Measurements from ENCODE around the gene DARS2. TPM values are rescaled to one million over a fixed set of nuclear protein-coding genes. Genes with fewer than 3 reads are reported as not detected.
A peak's percentile ranks its signal among the peaks of the same experiment; 100 is the strongest.

DARS2 gene, protein sequence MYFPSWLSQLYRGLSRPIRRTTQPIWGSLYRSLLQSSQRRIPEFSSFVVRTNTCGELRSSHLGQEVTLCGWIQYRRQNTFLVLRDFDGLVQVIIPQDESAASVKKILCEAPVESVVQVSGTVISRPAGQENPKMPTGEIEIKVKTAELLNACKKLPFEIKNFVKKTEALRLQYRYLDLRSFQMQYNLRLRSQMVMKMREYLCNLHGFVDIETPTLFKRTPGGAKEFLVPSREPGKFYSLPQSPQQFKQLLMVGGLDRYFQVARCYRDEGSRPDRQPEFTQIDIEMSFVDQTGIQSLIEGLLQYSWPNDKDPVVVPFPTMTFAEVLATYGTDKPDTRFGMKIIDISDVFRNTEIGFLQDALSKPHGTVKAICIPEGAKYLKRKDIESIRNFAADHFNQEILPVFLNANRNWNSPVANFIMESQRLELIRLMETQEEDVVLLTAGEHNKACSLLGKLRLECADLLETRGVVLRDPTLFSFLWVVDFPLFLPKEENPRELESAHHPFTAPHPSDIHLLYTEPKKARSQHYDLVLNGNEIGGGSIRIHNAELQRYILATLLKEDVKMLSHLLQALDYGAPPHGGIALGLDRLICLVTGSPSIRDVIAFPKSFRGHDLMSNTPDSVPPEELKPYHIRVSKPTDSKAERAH
- total RNA-seq (ENCODE audit: low replicate concordance) = 23.6 and 28.2 TPM in 2 replicates
- long read RNA-seq, transcript DARS2-201 (17 exons, 3,441 nt) = major isoform, 69 of 90 reads
- long read RNA-seq, partial matches to known transcripts = 5 of 90 reads
- long read RNA-seq, other reads (novel, unspliced or antisense) = 8 of 90 reads

- peaks cover 7% of the 10 kb centered on the region for H3K36me3 Mint-ChIP-seq
- no peaks in the 10 kb centered on the region for H3K27me3 Mint-ChIP-seq
- TF ChIP-seq, protein P1, sequence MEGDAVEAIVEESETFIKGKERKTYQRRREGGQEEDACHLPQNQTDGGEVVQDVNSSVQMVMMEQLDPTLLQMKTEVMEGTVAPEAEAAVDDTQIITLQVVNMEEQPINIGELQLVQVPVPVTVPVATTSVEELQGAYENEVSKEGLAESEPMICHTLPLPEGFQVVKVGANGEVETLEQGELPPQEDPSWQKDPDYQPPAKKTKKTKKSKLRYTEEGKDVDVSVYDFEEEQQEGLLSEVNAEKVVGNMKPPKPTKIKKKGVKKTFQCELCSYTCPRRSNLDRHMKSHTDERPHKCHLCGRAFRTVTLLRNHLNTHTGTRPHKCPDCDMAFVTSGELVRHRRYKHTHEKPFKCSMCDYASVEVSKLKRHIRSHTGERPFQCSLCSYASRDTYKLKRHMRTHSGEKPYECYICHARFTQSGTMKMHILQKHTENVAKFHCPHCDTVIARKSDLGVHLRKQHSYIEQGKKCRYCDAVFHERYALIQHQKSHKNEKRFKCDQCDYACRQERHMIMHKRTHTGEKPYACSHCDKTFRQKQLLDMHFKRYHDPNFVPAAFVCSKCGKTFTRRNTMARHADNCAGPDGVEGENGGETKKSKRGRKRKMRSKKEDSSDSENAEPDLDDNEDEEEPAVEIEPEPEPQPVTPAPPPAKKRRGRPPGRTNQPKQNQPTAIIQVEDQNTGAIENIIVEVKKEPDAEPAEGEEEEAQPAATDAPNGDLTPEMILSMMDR (conservative IDR thresholded peaks at IDR 0.05) = no peak
- peak within 1 kb of the TSS; percentile 99 for H3K27ac Mint-ChIP-seq
- peaks cover 24% of the 10 kb centered on the region for H3K4me1 Mint-ChIP-seq (ENCODE audit: unreplicated experiment)
- peak within 1 kb of the TSS; percentile 96 for H3K4me3 Mint-ChIP-seq
- no peaks in the 10 kb centered on the region for H3K9me3 Mint-ChIP-seq
- DNase-seq (ENCODE audit: extremely low spot score, unreplicated experiment) = peak; percentile 90
Observed at GRCh38 chr1:173824315-173825081, at the start of gene DARS2, which contains the start of gene CENPL. DARS2 (plus strand) TSS chr1:173824673; CDS start chr1:173825230, 557 bp downstream. CENPL (minus strand) TSS chr1:173824883; CDS start chr1:173811299, 13,584 bp downstream.

DNA sequence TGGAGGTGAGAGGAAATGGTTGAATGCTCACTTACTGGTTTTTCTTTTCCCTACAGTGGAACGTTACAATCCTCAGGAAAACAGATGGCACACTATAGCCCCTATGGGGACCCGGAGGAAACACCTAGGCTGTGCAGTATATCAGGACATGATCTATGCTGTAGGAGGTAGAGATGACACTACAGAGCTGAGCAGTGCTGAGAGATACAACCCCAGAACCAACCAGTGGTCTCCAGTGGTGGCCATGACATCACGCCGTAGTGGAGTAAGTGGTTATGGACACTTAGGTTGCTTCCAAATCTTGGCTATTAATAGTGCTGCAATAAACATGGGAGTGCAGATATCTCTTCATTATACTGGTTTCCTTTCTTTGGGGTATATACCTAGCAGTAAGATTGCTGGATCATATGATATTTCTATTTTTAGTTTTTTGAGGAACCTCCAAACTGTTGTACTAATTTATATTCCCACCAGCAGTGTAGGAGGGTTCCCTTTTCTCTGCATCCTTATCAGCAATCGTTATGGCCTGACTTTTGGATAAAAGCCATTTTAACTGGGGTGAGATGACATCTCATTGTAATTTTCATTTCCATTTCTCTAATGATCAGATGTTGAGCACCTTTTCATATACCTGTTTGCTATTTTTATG lies 48.8 kb upstream of the DARS2 start:
- no peaks in the 10 kb centered on the region for H3K4me1 Mint-ChIP-seq (ENCODE audit: unreplicated experiment)
- H3K9me3 Mint-ChIP-seq = no peaks in the 10 kb centered on the region
- TF ChIP-seq, protein P1 (conservative IDR thresholded peaks at IDR 0.05) = no peak
- H3K27ac Mint-ChIP-seq = no peak overlapping the region
- DNase-seq (ENCODE audit: extremely low spot score, unreplicated experiment) = no peak
- peaks cover 52% of the 10 kb centered on the region for H3K36me3 Mint-ChIP-seq
- no peaks in the 10 kb centered on the region for H3K27me3 Mint-ChIP-seq
- H3K4me3 Mint-ChIP-seq = no peak overlapping the region

DNA sequence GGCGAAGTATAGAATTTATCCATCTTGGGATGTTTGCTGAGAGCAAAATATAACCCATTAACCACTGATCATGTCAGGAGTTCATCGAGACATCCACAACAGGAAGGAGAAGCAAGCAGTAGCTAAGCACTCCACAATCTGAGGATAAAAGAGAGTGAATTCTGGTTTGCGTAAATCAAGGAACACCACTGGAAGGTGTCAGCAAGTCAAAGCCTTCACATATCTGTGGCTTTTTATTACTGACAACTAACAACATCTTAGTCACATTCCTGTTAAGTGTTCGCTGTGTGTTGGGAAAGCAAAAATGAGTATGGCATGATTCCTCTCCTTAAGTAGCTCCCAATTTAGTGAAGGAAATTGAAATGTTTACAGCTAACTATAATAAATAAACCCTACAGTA lies 44.5 kb upstream of the DARS2 start:
- Mint-ChIP-seq H3K4me3 (no peak overlapping the region), H3K4me1 (ENCODE audit: unreplicated experiment) (no peaks in the 10 kb centered on the region), H3K9me3 (no peaks in the 10 kb centered on the region), H3K27me3 (no peaks in the 10 kb centered on the region), H3K36me3 (peaks cover 43% of the 10 kb centered on the region), H3K27ac (no peak overlapping the region)
- DNase-seq (ENCODE audit: extremely low spot score, unreplicated experiment) = no peak
- TF ChIP-seq, protein P1 (conservative IDR thresholded peaks at IDR 0.05) = no peak

DNA sequence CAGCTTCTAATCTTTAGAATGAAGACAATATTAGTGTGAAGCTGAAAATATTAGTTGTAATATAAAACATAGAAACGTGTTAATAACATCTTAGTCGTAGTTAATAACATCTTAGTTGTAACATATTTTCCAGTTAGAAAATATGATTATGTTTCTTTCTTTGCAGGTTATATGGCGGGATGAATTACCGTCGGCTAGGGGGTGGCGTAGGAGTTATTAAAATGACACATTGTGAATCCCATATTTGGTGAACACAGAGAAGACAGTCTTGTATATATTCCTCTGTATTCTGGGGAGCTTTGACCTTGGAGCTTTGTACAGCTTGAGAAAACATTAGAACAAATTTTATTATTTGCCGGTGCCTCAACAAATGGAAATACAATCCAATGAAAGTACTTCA lies 39.5 kb upstream of the DARS2 start:
- Mint-ChIP-seq H3K27ac (no peak overlapping the region), H3K4me1 (ENCODE audit: unreplicated experiment) (no peaks in the 10 kb centered on the region), H3K9me3 (no peaks in the 10 kb centered on the region), H3K36me3 (peaks cover 17% of the 10 kb centered on the region), H3K4me3 (no peak overlapping the region), H3K27me3 (no peaks in the 10 kb centered on the region)
- TF ChIP-seq, protein P1 (conservative IDR thresholded peaks at IDR 0.05) = no peak
- no peak for DNase-seq (ENCODE audit: extremely low spot score, unreplicated experiment)

- H3K9me3 Mint-ChIP-seq = no peaks in the 10 kb centered on the region
- peaks cover 15% of the 10 kb centered on the region for H3K36me3 Mint-ChIP-seq
- DNase-seq (ENCODE audit: extremely low spot score, unreplicated experiment) = no peak
- no peaks in the 10 kb centered on the region for H3K27me3 Mint-ChIP-seq
- no peak overlapping the region for H3K4me3 Mint-ChIP-seq
- H3K4me1 Mint-ChIP-seq (ENCODE audit: unreplicated experiment) = no peaks in the 10 kb centered on the region
- TF ChIP-seq, protein P1 (conservative IDR thresholded peaks at IDR 0.05) = no peak
- H3K27ac Mint-ChIP-seq = no peak overlapping the region
Observed at GRCh38 chr1:173789841-173790240, 34.6 kb upstream of the DARS2 start.
